ENCODE data around the gene KLF16. TPM values are rescaled to one million over a fixed set of nuclear protein-coding genes. Genes with fewer than 3 reads are reported as not detected.
A peak's percentile ranks its signal among the peaks of the same experiment; 100 is the strongest.

KLF16 gene
- total and polyA plus RNA-seq, 2 donors from 2014 or later: 10.4 to 22.2 TPM

GRCh38 chr19:1833540-1833939 lies 29.8 kb downstream of the KLF16 start:
- FAIRE-seq: no peak
- Histone ChIP-seq H3K36me3 (ENCODE audit: control insufficient read depth in 2 of 3, insufficient read depth in 3 of 3, low read length in 3 of 3) (peaks cover 0 to 5% (median 3%) of the 10 kb centered on the region in 3 donors), H3K4me1 (ENCODE audit: control insufficient read depth in 2 of 3, insufficient read depth in 2 of 3, low read depth in 1 of 3, low read length in 3 of 3) (peaks cover 0 to 7% (median 0%) of the 10 kb centered on the region in 3 donors), H3K4me3 (ENCODE audit: low read length in 3 of 3) (no peak overlapping the region), H3K27ac (ENCODE audit: low read depth in 2 of 2, low read length in 2 of 2) (no peak overlapping the region), H3K9ac (ENCODE audit: low read length in 3 of 3) (no peak overlapping the region), H3K27me3 (ENCODE audit: control insufficient read depth, insufficient read depth, low read length) (no peaks in the 10 kb centered on the region), H3K9me3 (ENCODE audit: control insufficient read depth in 2 of 3, insufficient read depth in 1 of 3, low read length in 3 of 3) (no peaks in the 10 kb centered on the region)
- TF ChIP-seq CTCF (IDR thresholded peaks at IDR 0.05; ENCODE audit: borderline replicate concordance, extremely low read depth, insufficient read depth): no peak
- intact Hi-C loops (cut with DNase I): no loop called here
- peak; percentile 47 to 76 (median 74) for DNase-seq

- DNase-seq (no peak), FAIRE-seq (no peak)
- intact Hi-C loops (cut with DNase I): no loop called here
- no peak overlapping the region for H3K27ac ChIP-seq (ENCODE audit: low read depth in 2 of 2, low read length in 2 of 2)
- TF ChIP-seq CTCF (IDR thresholded peaks at IDR 0.05; ENCODE audit: borderline replicate concordance, extremely low read depth, insufficient read depth): no peak
- peaks cover 0 to 7% (median 0%) of the 10 kb centered on the region in 3 donors for H3K4me1 ChIP-seq (ENCODE audit: control insufficient read depth in 2 of 3, insufficient read depth in 2 of 3, low read depth in 1 of 3, low read length in 3 of 3)
- H3K9me3 ChIP-seq (ENCODE audit: control insufficient read depth in 2 of 3, insufficient read depth in 1 of 3, low read length in 3 of 3): no peaks in the 10 kb centered on the region
- peaks cover 0 to 5% (median 3%) of the 10 kb centered on the region in 3 donors for H3K36me3 ChIP-seq (ENCODE audit: control insufficient read depth in 2 of 3, insufficient read depth in 3 of 3, low read length in 3 of 3)
- H3K4me3 ChIP-seq (ENCODE audit: low read length in 3 of 3): no peak overlapping the region
- no peaks in the 10 kb centered on the region for H3K27me3 ChIP-seq (ENCODE audit: control insufficient read depth, insufficient read depth, low read length)
- H3K9ac ChIP-seq (ENCODE audit: low read length in 3 of 3): no peak overlapping the region
These were observed 31.2 kb downstream of the KLF16 start for GRCh38 chr19:1832046-1832663.

- Histone ChIP-seq H3K4me3 (ENCODE audit: low read length in 3 of 3) (no peak overlapping the region), H3K9me3 (ENCODE audit: control insufficient read depth in 2 of 3, insufficient read depth in 1 of 3, low read length in 3 of 3) (no peaks in the 10 kb centered on the region), H3K27ac (ENCODE audit: low read depth in 2 of 2, low read length in 2 of 2) (no peak overlapping the region), H3K27me3 (ENCODE audit: control insufficient read depth, insufficient read depth, low read length) (no peaks in the 10 kb centered on the region), H3K4me1 (ENCODE audit: control insufficient read depth in 2 of 3, insufficient read depth in 2 of 3, low read depth in 1 of 3, low read length in 3 of 3) (peaks cover 0 to 6% (median 4%) of the 10 kb centered on the region in 3 donors), H3K36me3 (ENCODE audit: control insufficient read depth in 2 of 3, insufficient read depth in 3 of 3, low read length in 3 of 3) (peaks cover 0 to 5% (median 3%) of the 10 kb centered on the region in 3 donors), H3K9ac (ENCODE audit: low read length in 3 of 3) (no peak overlapping the region)
- FAIRE-seq: no peak
- intact Hi-C loops (cut with DNase I): no loop called here
- no peak for DNase-seq
- TF ChIP-seq CTCF (IDR thresholded peaks at IDR 0.05; ENCODE audit: borderline replicate concordance, extremely low read depth, insufficient read depth): no peak
These were observed 32.4 kb downstream of the KLF16 start for GRCh38 chr19:1830978-1831377.

Measured in kidney (tissue), 14 donors.